GM21526 (cell line): Measurements from ENCODE around the gene KRT86.
"Not testable (repeated sequence)": the region's sequence is repeated elsewhere in the genome, so short reads cannot be mapped to it uniquely, and the experiment has no call there.

Experiments used
- ATAC-seq: cut with Tn5 transposase; IDR thresholded peaks from one replicate; pipeline ENCODE4 v1.9.1; 2021; ENCODE audit warnings: moderate library complexity; ENCODE audit not compliant: unreplicated experiment, low FRiP score

The KRT86 gene

GRCh38 chr12:52264435-52264825 is 10.0 kb upstream of the KRT86 start:
- no peak for ATAC-seq

GRCh38 chr12:52266514-52266913 is 7.9 kb upstream of the KRT86 start:
- no peak for ATAC-seq

- no peak for ATAC-seq
Measured at GRCh38 chr12:52267266-52267665, 7.2 kb upstream of the KRT86 start.

- ATAC-seq, result no peak
Measured at GRCh38 chr12:52267699-52268098, 6.7 kb upstream of the KRT86 start.

- no peak for ATAC-seq
Measured at GRCh38 chr12:52268212-52268611, 6.2 kb upstream of the KRT86 start.

- no peak for ATAC-seq
Measured at GRCh38 chr12:52270541-52271070, 3.8 kb upstream of the KRT86 start.

GRCh38 chr12:52271158-52271557 is 3.3 kb upstream of the KRT86 start:
- ATAC-seq, result no peak

GRCh38 chr12:52275686-52276085 is 1.2 kb downstream of the KRT86 start:
- no peak for ATAC-seq

GRCh38 chr12:52277486-52278245 is 3.2 kb downstream of the KRT86 start:
- ATAC-seq, result no peak

GRCh38 chr12:52278575-52279421 is 4.4 kb downstream of the KRT86 start:
- ATAC-seq, result no peak

- no peak for ATAC-seq
Measured at GRCh38 chr12:52279422-52280318, 5.2 kb downstream of the KRT86 start.

- ATAC-seq, result no peak
Measured at GRCh38 chr12:52280319-52280795, 5.9 kb downstream of the KRT86 start.

- no peak for ATAC-seq
Measured at GRCh38 chr12:52280796-52281560, 6.5 kb downstream of the KRT86 start.

- no peak for ATAC-seq
Measured at GRCh38 chr12:52284562-52285171, 10.2 kb downstream of the KRT86 start.

- ATAC-seq, result no peak
Measured at GRCh38 chr12:52285172-52285745, 10.8 kb downstream of the KRT86 start.

- no peak for ATAC-seq
Measured at GRCh38 chr12:52285851-52286530, 11.5 kb downstream of the KRT86 start.

GRCh38 chr12:52286857-52287785 is 12.7 kb downstream of the KRT86 start:
- ATAC-seq, result not testable (repeated sequence)
